Measurements from ENCODE around the gene AWAT1. TPM values are rescaled to one million over a fixed set of nuclear protein-coding genes. Genes with fewer than 3 reads are reported as not detected.

Gene AWAT1
- total RNA-seq, result not detected in 2 replicates

GRCh38 chrX:70234355-70234754 is at the start of gene AWAT1:
Gene AWAT1 (plus strand): TSS chrX:70234655. CDS start chrX:70234696, 41 bp downstream.

GRCh38 chrX:70260104-70260503 is 25.6 kb downstream of the AWAT1 start, which contains the start of gene P2RY4:
Gene P2RY4 (minus strand): TSS chrX:70260204. CDS start chrX:70259624, 580 bp downstream.

GRCh38 chrX:70268034-70268433 is 33.6 kb downstream of the AWAT1 start, which contains the start of gene ARR3:
Gene ARR3 (plus strand): TSS chrX:70268334. CDS start chrX:70269386, 1,052 bp downstream.

GRCh38 chrX:70281951-70282350 is 47.5 kb downstream of the AWAT1 start, which contains the start of gene RAB41:
Gene RAB41 (plus strand): TSS chrX:70282172. CDS start chrX:70282218, 46 bp downstream.

Other genes starting within 250 kb of the AWAT1 start
- not detected in 2 replicates for gene AWAT2, start 184.7 kb upstream of the AWAT1 start, total RNA-seq
- not detected in 2 replicates for gene OTUD6A, start 172.2 kb upstream of the AWAT1 start, total RNA-seq
- 44.5 and 56.5 TPM in 2 replicates for gene IGBP1, start 101.2 kb upstream of the AWAT1 start, total RNA-seq
- not detected in 2 replicates for gene DGAT2L6, start 57.2 kb upstream of the AWAT1 start, total RNA-seq
- not detected in 2 replicates for gene P2RY4, start 25.5 kb downstream of the AWAT1 start, total RNA-seq
- gene ARR3, start 33.7 kb downstream of the AWAT1 start, total RNA-seq, result not detected in 2 replicates
- gene RAB41, start 47.5 kb downstream of the AWAT1 start, total RNA-seq, result not detected in 2 replicates
- gene PDZD11, start 55.3 kb downstream of the AWAT1 start, total RNA-seq, result 59.8 and 76.5 TPM in 2 replicates
- gene KIF4A, start 55.4 kb downstream of the AWAT1 start, total RNA-seq, result 5.2 and 12.3 TPM in 2 replicates
- gene GDPD2, start 188.7 kb downstream of the AWAT1 start, total RNA-seq, result 0.34 TPM in 1 of 2 replicates, not detected in the other
- 8.6 and 9.4 TPM in 2 replicates for gene DLG3, start 210.2 kb downstream of the AWAT1 start, total RNA-seq